HepG2 (cell line): ENCODE measurements around the gene MED9. TPM values are rescaled to one million over a fixed set of nuclear protein-coding genes. Genes with fewer than 3 reads are reported as not detected.

Experiments used
- ATF6 ChIP-seq: sonication (generic); formaldehyde crosslinking; conservative IDR thresholded peaks from 2 replicates; pipeline ENCODE4 v1.4.0; 2020; ENCODE audit warnings: missing genetic modification reagents
- BRCA1 ChIP-seq: sonication (generic); formaldehyde crosslinking; IDR thresholded peaks from 2 replicates; pipeline ENCODE4 v1.4.0; 2020; ENCODE audit warnings: missing genetic modification reagents
- FOXM1 ChIP-seq: sonication (generic); formaldehyde crosslinking; IDR thresholded peaks from 2 replicates; pipeline ENCODE4 v1.5.0; 2020; ENCODE audit warnings: missing genetic modification reagents
- LCORL ChIP-seq, 2 experiments: fragments of 450-650 bp in 1 of 2; sonication (generic) in 1 of 2; formaldehyde crosslinking in 1 of 2; IDR thresholded peaks; 2 replicates each; pipeline versions ENCODE4 v1.5.0 to v1.6.1; 2017 to 2020; ENCODE audit warnings: antibody characterized with exemption in 1 of 2, missing genetic modification reagents in 1 of 2
- MYC ChIP-seq: sonication (generic); formaldehyde crosslinking; IDR thresholded peaks from 2 replicates; pipeline ENCODE4 v1.9.0; 2021; ENCODE audit warnings: missing genetic modification reagents, borderline replicate concordance
- NFIC ChIP-seq: IDR thresholded peaks from 2 replicates; pipeline ENCODE4 v1.6.1; 2012; ENCODE audit warnings: mild to moderate bottlenecking, low read length, inconsistent platforms
- NPAS2 ChIP-seq: sonication (generic); formaldehyde crosslinking; IDR thresholded peaks from 2 replicates; pipeline ENCODE4 v1.8.0; 2022; ENCODE audit warnings: mild to moderate bottlenecking, missing genetic modification reagents, borderline replicate concordance
- TERF1 ChIP-seq: sonication (generic); formaldehyde crosslinking; IDR thresholded peaks from 2 replicates; pipeline ENCODE4 v1.8.0; 2022; ENCODE audit warnings: mild to moderate bottlenecking, missing genetic modification reagents, moderate library complexity
- XBP1 ChIP-seq: sonication (generic); formaldehyde crosslinking; IDR thresholded peaks from 2 replicates; pipeline ENCODE4 v1.5.0; 2020; ENCODE audit warnings: missing genetic modification reagents
- ZBTB20 ChIP-seq: sonication (generic); formaldehyde crosslinking; IDR thresholded peaks from 2 replicates; pipeline ENCODE4 v1.8.1; 2023; ENCODE audit warnings: missing genetic modification reagents, low read depth, mild to moderate bottlenecking, borderline replicate concordance
- ZBTB21 ChIP-seq: sonication (generic); formaldehyde crosslinking; IDR thresholded peaks from 2 replicates; pipeline ENCODE4 v1.4.0; 2020; ENCODE audit warnings: missing genetic modification reagents
- ZBTB43 ChIP-seq: sonication (generic); formaldehyde crosslinking; conservative IDR thresholded peaks from 2 replicates; pipeline ENCODE4 v1.4.0; 2020; ENCODE audit warnings: missing genetic modification reagents
- ZNF230 ChIP-seq: sonication (generic); formaldehyde crosslinking; IDR thresholded peaks from 2 replicates; pipeline ENCODE4 v1.4.0; 2020; ENCODE audit warnings: mild to moderate bottlenecking, missing genetic modification reagents
- ZNF256 ChIP-seq: sonication (generic); formaldehyde crosslinking; conservative IDR thresholded peaks from 2 replicates; pipeline ENCODE4 v1.4.0; 2020; ENCODE audit warnings: missing genetic modification reagents
- ZNF503 ChIP-seq: sonication (generic); formaldehyde crosslinking; IDR thresholded peaks from 2 replicates; pipeline ENCODE4 v1.4.0; 2020; ENCODE audit warnings: missing genetic modification reagents
- ZNF547 ChIP-seq: sonication (generic); formaldehyde crosslinking; IDR thresholded peaks from 2 replicates; pipeline ENCODE4 v1.5.1; 2020; ENCODE audit warnings: mild to moderate bottlenecking, missing genetic modification reagents
- ZNF605 ChIP-seq: sonication (generic); formaldehyde crosslinking; IDR thresholded peaks from 2 replicates; pipeline ENCODE4 v1.8.0; 2022; ENCODE audit warnings: mild to moderate bottlenecking, missing genetic modification reagents
- ZNF713 ChIP-seq: sonication (generic); formaldehyde crosslinking; IDR thresholded peaks from 2 replicates; pipeline ENCODE4 v1.4.0; 2020; ENCODE audit warnings: mild to moderate bottlenecking, missing genetic modification reagents
- ZNF740 ChIP-seq: sonication (generic); formaldehyde crosslinking; IDR thresholded peaks from 2 replicates; pipeline ENCODE4 v1.4.0; 2020; ENCODE audit warnings: missing genetic modification reagents
- ZNF788 ChIP-seq: sonication (generic); formaldehyde crosslinking; IDR thresholded peaks from 2 replicates; pipeline ENCODE4 v1.5.0; 2020; ENCODE audit warnings: mild to moderate bottlenecking, missing genetic modification reagents, borderline replicate concordance
- ZNF883 ChIP-seq: sonication (generic); formaldehyde crosslinking; IDR thresholded peaks from 2 replicates; pipeline ENCODE4 v1.5.1; 2020; ENCODE audit warnings: mild to moderate bottlenecking, missing genetic modification reagents; ENCODE audit errors: not compliant biosample characterization
- polyA plus RNA-seq, 8 experiments: library from polyadenylated mRNA; depleted of rRNA in 3 of 8; stranded (reverse) in 7 of 8; unstranded in 1 of 8; fragments of >200 nt; fragmentation: Illumina TruSeq in 4 of 8; extraction: Trizol in 4 of 8; gene quantifications; 2 replicates each; pipeline versions ENCODE4 v1.2.1 to v1.2.3, GENCODE V29; 2011 to 2016; ENCODE audit warnings: low read depth in 4 of 8, missing spikeins in 1 of 8, mixed read lengths in 1 of 8; ENCODE audit not compliant: insufficient read depth in 1 of 8
- total RNA-seq, 5 experiments: library from RNA; depleted of rRNA; stranded (reverse); fragments of >200 nt; fragmentation: Illumina TruSeq; extraction: Trizol; gene quantifications; 2 replicates each; pipeline ENCODE4 v1.2.3, GENCODE V29; 2016; ENCODE audit warnings: low read depth in 1 of 5

The MED9 gene
- total and polyA plus RNA-seq, 2 of the 13 experiments (the other 11 are each of a cell fraction or from before 2014, with no cell fraction given) = 11.9 to 15.1 TPM

- TF ChIP-seq ZNF713 (CRISPR knock-in tag) (no peak), MYC (peak; percentile 78), ZNF503 (CRISPR knock-in tag) (0 out of 2 replicates have a peak, but pooled peaks have one; percentile 38), ZBTB21 (CRISPR knock-in tag) (no peak), ZNF605 (CRISPR knock-in tag) (no peak), ATF6 (no peak), TERF1 (no peak), ZNF883 (CRISPR knock-in tag) (no peak), ZNF788 (peak; percentile 59; the same call in 1 of the 2 replicates), NFIC (no peak), ZBTB20 (CRISPR knock-in tag) (peak; percentile 52; the same call in 1 of the 2 replicates), LCORL (IDR thresholded peaks at IDR 0.05) (no peak), LCORL (CRISPR knock-in tag; IDR thresholded peaks at IDR 0.05) (peak; percentile 42; the same call in 1 of the 2 replicates), ZNF230 (CRISPR knock-in tag) (no peak), ZBTB43 (CRISPR knock-in tag) (no peak), ZNF547 (CRISPR knock-in tag) (no peak), XBP1 (CRISPR knock-in tag) (no peak), NPAS2 (CRISPR knock-in tag) (no peak), FOXM1 (CRISPR knock-in tag) (no peak), ZNF256 (CRISPR knock-in tag) (0 out of 2 replicates have a peak, but pooled peaks have one; percentile 59), ZNF740 (CRISPR knock-in tag) (0 out of 2 replicates have a peak, but pooled peaks have one; percentile 62), BRCA1 (CRISPR knock-in tag) (0 out of 2 replicates have a peak, but pooled peaks have one; percentile 46)
Observed at GRCh38 chr17:17476865-17477467, at the start of gene MED9 (continued).
